AG09309 (cell line): ENCODE data around the gene MKNK2.
"Not testable (repeated sequence)": the region's sequence is repeated elsewhere in the genome, so short reads cannot be mapped to it uniquely, and the experiment has no call there.

Experiments
- DNase-seq: peaks from one replicate; pipeline ENCODE4 v3.0.0-alpha.2; 2010; ENCODE audit warnings: low read depth
- H3K4me3 ChIP-seq: 2 replicates; pipeline ENCODE4 v1.5.1; 2011; ENCODE audit warnings: mild to moderate bottlenecking, low read depth, low read length, moderate library complexity; ENCODE audit not compliant: control insufficient read depth
- TF ChIP-seq, protein P1 (sequence below): IDR thresholded peaks from 2 replicates; pipeline ENCODE4 v1.5.1; 2011; ENCODE audit warnings: mild to moderate bottlenecking, low read depth, low read length, inconsistent platforms; ENCODE audit not compliant: insufficient read depth, control insufficient read depth; ENCODE audit errors: missing control alignments

The MKNK2 gene

GRCh38 chr19:2038284-2039088 lies 12.6 kb downstream of the MKNK2 start:
- no peak overlapping the region for H3K4me3 ChIP-seq
- TF ChIP-seq, protein P1, sequence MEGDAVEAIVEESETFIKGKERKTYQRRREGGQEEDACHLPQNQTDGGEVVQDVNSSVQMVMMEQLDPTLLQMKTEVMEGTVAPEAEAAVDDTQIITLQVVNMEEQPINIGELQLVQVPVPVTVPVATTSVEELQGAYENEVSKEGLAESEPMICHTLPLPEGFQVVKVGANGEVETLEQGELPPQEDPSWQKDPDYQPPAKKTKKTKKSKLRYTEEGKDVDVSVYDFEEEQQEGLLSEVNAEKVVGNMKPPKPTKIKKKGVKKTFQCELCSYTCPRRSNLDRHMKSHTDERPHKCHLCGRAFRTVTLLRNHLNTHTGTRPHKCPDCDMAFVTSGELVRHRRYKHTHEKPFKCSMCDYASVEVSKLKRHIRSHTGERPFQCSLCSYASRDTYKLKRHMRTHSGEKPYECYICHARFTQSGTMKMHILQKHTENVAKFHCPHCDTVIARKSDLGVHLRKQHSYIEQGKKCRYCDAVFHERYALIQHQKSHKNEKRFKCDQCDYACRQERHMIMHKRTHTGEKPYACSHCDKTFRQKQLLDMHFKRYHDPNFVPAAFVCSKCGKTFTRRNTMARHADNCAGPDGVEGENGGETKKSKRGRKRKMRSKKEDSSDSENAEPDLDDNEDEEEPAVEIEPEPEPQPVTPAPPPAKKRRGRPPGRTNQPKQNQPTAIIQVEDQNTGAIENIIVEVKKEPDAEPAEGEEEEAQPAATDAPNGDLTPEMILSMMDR = no peak
- DNase-seq = no peak

- H3K4me3 ChIP-seq = no peak overlapping the region
- DNase-seq = no peak
- TF ChIP-seq, protein P1 = no peak
Measured at GRCh38 chr19:2037651-2038255, 13.3 kb downstream of the MKNK2 start.

GRCh38 chr19:2036424-2036823 lies 14.6 kb downstream of the MKNK2 start:
- TF ChIP-seq, protein P1 = no peak
- no peak overlapping the region for H3K4me3 ChIP-seq
- DNase-seq = no peak

DNA sequence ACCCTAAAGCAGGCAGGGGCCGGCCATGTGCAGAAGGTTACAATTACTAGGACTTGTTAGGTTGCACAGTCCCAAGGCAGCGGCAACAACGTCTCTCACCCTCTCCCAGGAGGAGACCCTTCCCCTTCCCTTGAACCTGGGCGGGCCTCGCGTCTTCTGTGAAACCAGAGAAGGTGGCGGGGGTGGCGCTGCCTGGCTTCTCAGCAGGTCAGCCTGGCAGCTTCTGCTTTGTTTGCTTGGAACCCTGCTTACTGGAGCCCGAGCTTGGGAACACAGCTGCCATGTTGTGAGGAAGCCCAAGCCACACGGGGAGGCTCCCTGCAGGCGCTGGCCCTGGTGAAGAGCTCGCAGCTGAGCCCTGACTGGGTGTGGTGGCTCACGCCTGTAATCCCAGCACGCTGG lies 15.5 kb downstream of the MKNK2 start:
- H3K4me3 ChIP-seq = no peak overlapping the region
- TF ChIP-seq, protein P1 = no peak
- DNase-seq = no peak

DNA sequence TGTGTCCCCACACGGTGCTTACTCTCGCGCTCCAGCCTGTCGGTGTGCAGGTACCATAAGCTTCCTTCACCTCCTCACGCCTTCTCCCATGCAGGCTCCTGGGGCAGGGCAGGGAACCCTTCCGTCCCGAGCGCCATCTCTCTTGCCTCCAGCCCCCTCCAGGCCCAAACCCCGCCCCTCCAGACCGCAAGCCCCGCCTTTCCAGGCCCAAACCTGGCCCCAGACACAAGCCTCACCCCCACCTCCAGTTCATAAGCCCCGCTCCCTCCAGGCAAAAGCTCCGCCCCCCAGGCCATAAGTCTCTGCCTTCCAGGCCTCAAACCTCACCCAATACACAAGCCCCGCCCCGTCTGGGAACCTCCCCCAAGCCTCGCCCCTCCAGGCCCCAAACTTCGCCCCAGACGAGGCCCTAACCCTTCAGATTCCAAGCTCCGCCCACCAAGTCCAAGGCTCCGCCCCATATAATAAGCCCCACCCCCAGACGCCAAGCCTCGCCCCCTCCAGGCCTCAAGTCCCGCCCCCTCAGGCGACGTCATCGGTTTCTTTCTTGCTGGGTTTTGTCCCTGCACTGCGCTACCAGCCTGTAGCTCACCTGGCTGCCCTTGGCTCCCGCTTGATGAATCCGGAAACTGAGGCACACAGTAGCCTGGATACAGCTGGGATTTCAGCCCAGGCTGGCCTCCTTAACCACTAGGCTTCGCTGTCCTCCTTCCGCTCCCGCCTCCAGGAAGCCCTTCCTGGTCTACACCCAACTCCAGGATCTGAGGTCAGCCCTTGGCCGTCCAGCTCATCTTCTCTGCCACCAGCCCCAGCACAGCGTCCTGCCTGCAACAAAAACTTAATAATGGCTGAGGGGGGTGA lies 16.1 kb downstream of the MKNK2 start:
- H3K4me3 ChIP-seq = no peak overlapping the region
- no peak for DNase-seq
- TF ChIP-seq, protein P1 = no peak

GRCh38 chr19:2034253-2034652 lies 16.8 kb downstream of the MKNK2 start:
- DNase-seq, H3K4me3 ChIP-seq: not testable (repeated sequence)

- DNase-seq = no peak
- H3K4me3 ChIP-seq = no peak overlapping the region
- TF ChIP-seq, protein P1 = no peak
Measured at GRCh38 chr19:2033825-2034159, 17.3 kb downstream of the MKNK2 start.
